Cardiac muscle cell (in vitro differentiated cells and primary cell): Measurements from ENCODE around the gene KIRREL3. TPM values are rescaled to one million over a fixed set of nuclear protein-coding genes. Genes with fewer than 3 reads are reported as not detected.

ENCODE experiments used
- DNase-seq, 2 donors: peaks; one replicate each; pipeline versions ENCODE4 v3.0.0 to v3.0.0-alpha.2; 2010 to 2017; ENCODE audit warnings: low read depth in 1 of 2, low spot score in 1 of 2
- H3K27ac ChIP-seq: fragments of 200-600 bp; sonication (generic); 2 replicates; pipeline ENCODE4 v1.5.1; 2016
- H3K27me3 ChIP-seq: fragments of 200-600 bp; sonication (generic); 2 replicates; pipeline ENCODE4 v1.6.0; 2016; ENCODE audit warnings: control low read depth
- H3K36me3 ChIP-seq: fragments of 200-600 bp; sonication (generic); 2 replicates; pipeline ENCODE4 v1.5.1; 2016; ENCODE audit warnings: control low read depth
- H3K4me1 ChIP-seq: fragments of 200-600 bp; sonication (generic); 2 replicates; pipeline ENCODE4 v1.8.1; 2017; ENCODE audit warnings: low read depth, mild to moderate bottlenecking, mixed run types
- H3K4me3 ChIP-seq: fragments of 200-600 bp; sonication (generic); 2 replicates; pipeline ENCODE4 v1.5.1; 2016; ENCODE audit warnings: mild to moderate bottlenecking
- H3K9me3 ChIP-seq: fragments of 200-600 bp; sonication (generic); 2 replicates; pipeline ENCODE4 v1.5.1; 2017; ENCODE audit warnings: low read depth, mild to moderate bottlenecking, control low read depth
- polyA plus RNA-seq: library from polyadenylated mRNA; unstranded; fragments of >200 nt; fragmentation: Nextera tagmentation; extraction: Ambion mirVana; gene quantifications from 2 replicates; pipeline ENCODE4 v1.2.1, GENCODE V29; 2016
- total RNA-seq: library from RNA; depleted of rRNA; stranded (reverse); fragments of >200 nt; gene quantifications from 2 replicates; pipeline ENCODE4 v1.2.3, GENCODE V29; 2016
- TF ChIP-seq, protein P1 (sequence below): IDR thresholded peaks from 2 replicates; pipeline ENCODE4 v1.5.1; 2012; ENCODE audit warnings: low read depth, mild to moderate bottlenecking, low read length

KIRREL3 gene
- total and polyA plus RNA-seq, 2 experiments from 2014 or later: 0.12 to 0.89 TPM

DNA sequence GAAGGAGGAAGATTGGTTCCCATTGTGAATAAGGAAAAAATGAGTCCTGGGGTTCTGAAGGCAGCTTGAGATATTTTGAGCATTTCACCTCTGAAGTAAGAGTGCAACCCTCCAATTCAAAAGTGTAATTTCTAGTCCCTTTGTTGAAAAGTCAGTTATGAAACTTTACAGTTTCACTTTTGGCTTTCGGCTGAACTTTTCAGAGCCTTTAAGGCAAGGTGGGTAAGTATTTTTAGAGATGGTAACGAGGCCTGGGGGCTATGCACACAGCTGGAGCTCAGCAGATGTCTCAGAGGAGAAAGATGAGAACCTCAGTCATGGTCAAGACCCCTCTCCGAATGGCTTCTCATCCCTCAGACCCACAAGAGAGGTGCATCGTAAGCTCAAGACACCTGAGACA is 267.6 kb downstream of the KIRREL3 start:
- TF ChIP-seq, protein P1, sequence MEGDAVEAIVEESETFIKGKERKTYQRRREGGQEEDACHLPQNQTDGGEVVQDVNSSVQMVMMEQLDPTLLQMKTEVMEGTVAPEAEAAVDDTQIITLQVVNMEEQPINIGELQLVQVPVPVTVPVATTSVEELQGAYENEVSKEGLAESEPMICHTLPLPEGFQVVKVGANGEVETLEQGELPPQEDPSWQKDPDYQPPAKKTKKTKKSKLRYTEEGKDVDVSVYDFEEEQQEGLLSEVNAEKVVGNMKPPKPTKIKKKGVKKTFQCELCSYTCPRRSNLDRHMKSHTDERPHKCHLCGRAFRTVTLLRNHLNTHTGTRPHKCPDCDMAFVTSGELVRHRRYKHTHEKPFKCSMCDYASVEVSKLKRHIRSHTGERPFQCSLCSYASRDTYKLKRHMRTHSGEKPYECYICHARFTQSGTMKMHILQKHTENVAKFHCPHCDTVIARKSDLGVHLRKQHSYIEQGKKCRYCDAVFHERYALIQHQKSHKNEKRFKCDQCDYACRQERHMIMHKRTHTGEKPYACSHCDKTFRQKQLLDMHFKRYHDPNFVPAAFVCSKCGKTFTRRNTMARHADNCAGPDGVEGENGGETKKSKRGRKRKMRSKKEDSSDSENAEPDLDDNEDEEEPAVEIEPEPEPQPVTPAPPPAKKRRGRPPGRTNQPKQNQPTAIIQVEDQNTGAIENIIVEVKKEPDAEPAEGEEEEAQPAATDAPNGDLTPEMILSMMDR: no peak
- no peak for DNase-seq

DNA sequence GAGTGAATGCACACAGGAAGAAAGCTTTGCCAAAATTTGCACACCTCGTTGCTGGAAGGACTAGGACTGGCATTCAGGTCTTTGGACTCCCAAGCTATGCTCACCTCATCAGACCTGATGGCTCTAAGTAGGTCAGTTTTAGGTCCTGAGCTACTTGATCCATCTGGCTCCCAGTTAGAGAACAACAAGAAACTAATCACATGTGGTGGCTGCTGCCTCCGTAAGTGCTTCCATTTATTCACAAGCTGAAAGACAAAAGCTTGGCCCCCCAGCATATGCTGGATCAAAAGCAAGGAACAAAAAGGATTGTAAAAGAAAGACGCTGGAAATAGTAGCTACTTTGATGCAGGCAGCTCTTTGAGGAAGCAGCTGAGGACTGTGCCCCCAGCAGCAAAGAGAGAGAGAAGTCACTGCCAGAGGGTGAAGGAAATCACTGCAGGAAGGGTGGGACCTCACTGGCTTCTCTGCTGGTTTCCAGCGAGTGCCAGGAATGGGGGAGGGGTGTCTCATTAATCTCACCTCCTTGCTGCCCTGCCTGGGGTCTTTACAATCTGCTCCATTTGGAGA is 268.9 kb downstream of the KIRREL3 start:
- Histone ChIP-seq H3K27ac (no peak overlapping the region), H3K27me3 (peaks cover 3% of the 10 kb centered on the region), H3K4me3 (no peak overlapping the region), H3K36me3 (no peaks in the 10 kb centered on the region), H3K4me1 (no peaks in the 10 kb centered on the region), H3K9me3 (no peaks in the 10 kb centered on the region)
- TF ChIP-seq, protein P1: no peak
- no peak for DNase-seq

More for the DNA sequence above, 267.6 kb downstream of the KIRREL3 start:
- Histone ChIP-seq H3K4me1 (no peaks in the 10 kb centered on the region), H3K27ac (no peak overlapping the region), H3K27me3 (peaks cover 3% of the 10 kb centered on the region), H3K9me3 (no peaks in the 10 kb centered on the region), H3K36me3 (no peaks in the 10 kb centered on the region), H3K4me3 (no peak overlapping the region)

DNA sequence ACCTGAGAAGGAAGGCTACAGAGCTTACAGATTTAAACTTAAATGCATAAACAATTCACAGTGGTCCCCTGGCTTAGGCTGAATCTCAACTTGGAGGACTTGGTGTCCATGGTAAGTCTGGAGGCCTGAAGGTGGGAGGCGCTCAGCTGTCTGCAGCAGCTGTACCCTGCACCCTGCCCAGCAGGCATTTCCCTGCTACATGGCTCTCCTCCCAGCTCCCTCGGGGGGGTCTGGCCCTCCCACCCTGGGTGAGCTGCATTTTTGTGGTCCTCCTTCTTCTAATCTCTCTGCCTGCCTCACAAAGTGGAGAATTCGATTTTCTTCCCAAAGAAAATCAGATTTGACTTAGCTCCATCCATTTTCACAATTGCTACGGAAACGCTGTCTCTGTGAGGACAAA is 273.2 kb downstream of the KIRREL3 start:
- H3K4me3 ChIP-seq: no peak overlapping the region
- TF ChIP-seq, protein P1: no peak

DNA sequence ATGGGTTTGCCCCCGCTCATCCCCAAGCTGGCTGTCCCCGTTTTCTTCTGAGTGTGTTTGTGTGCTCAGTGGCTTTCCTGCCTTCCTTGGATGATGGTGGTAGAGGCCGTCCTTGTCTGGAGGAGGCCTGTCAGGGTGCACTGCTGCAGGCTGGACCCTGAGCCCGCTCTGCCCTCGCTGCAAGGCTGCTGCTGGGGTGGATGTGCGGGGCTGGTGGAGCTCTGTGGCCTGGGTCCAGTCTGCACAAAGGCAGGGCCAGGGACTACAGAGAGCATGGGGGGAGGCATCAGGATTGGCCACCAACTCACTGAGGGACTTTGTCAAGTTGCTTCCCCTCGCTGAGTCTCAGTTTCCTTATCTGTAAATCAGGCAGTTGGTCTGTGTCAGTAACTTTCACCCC is 275.0 kb downstream of the KIRREL3 start:
- Histone ChIP-seq H3K9me3 (no peaks in the 10 kb centered on the region), H3K27me3 (no peaks in the 10 kb centered on the region), H3K4me1 (no peaks in the 10 kb centered on the region), H3K4me3 (no peak overlapping the region), H3K36me3 (no peaks in the 10 kb centered on the region), H3K27ac (no peak overlapping the region)
- DNase-seq: no peak
- TF ChIP-seq, protein P1: no peak

More for the DNA sequence above, 273.2 kb downstream of the KIRREL3 start:
- no peaks in the 10 kb centered on the region for H3K27me3 ChIP-seq
- no peaks in the 10 kb centered on the region for H3K4me1 ChIP-seq
- H3K36me3 ChIP-seq: no peaks in the 10 kb centered on the region
- H3K27ac ChIP-seq: no peak overlapping the region
- DNase-seq: no peak
- H3K9me3 ChIP-seq: no peaks in the 10 kb centered on the region

DNA sequence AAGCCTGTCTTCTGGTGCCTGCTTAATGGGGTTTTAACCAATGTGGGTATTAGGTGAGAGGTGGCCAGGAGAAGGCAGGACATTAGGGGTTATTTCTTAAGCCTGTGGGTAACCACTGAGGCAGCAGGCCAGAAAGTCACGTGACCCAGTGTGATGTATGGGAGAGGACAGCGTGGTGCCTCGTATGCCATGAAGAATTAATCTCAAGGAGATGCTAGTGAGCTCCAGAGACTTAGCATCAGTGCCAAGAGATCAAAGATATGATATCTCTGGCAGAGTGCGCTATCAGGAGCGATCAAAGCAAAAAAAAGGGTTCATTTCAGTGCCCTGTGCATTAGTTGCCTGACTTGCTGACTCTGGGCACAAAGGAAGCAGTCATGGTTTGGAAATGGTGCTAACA is 275.5 kb downstream of the KIRREL3 start:
- no peak for DNase-seq
- Histone ChIP-seq H3K27ac (no peak overlapping the region), H3K4me3 (no peak overlapping the region), H3K4me1 (no peaks in the 10 kb centered on the region), H3K27me3 (no peaks in the 10 kb centered on the region), H3K36me3 (no peaks in the 10 kb centered on the region), H3K9me3 (no peaks in the 10 kb centered on the region)
- TF ChIP-seq, protein P1: no peak
